ENCODE data around the gene ZC3H4.
A peak's percentile ranks its signal among the peaks of the same experiment; 100 is the strongest.

- peak; percentile 82 to 83 for TF ChIP-seq POLR2A (IDR thresholded peaks at IDR 0.05)
- peak in 1 of 4 experiments; percentile 16 for TF ChIP-seq CTCF (IDR thresholded peaks at IDR 0.05)
These were observed 1.2 kb downstream of the ZC3H4 start for GRCh38 chr19:47112166-47112996.

Measured in gastroesophageal sphincter (tissue), 3 donors.